ENCODE data around the gene EFCAB6. TPM values are rescaled to one million over a fixed set of nuclear protein-coding genes. Genes with fewer than 3 reads are reported as not detected.

EFCAB6 gene
- total RNA-seq, 1 experiment from 2014 or later: 0.94 TPM

GRCh38 chr22:43818981-43819380 is 6.9 kb upstream of the EFCAB6 start (continued):
- no peak for TF ChIP-seq FOXP4 (CRISPR knock-in tag; IDR thresholded peaks at IDR 0.05)
- TF ChIP-seq, protein P1, sequence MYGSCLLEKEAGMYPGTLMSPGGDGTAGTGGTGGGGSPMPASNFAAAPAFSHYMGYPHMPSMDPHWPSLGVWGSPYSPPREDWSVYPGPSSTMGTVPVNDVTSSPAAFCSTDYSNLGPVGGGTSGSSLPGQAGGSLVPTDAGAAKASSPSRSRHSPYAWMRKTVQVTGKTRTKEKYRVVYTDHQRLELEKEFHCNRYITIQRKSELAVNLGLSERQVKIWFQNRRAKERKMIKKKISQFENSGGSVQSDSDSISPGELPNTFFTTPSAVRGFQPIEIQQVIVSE (CRISPR knock-in tag; IDR thresholded peaks at IDR 0.05; ENCODE audit: borderline replicate concordance): no peak
- no peak for TF ChIP-seq CTCF (IDR thresholded peaks at IDR 0.05)

- Mint-ChIP-seq H3K9me3 (no peaks in the 10 kb centered on the region), H3K36me3 (no peaks in the 10 kb centered on the region), H3K4me3 (no peak overlapping the region), H3K4me1 (peaks cover 27% of the 10 kb centered on the region), H3K27me3 (ENCODE audit: low read depth) (no peaks in the 10 kb centered on the region), H3K27ac (peak overlapping the region; percentile 46; the same call in 1 of the 2 replicates)
- ChIA-PET POLR2A (no interaction called here), CTCF (no interaction called here)
- DNase-seq (ENCODE audit: low spot score) (no peak), ATAC-seq (no peak)
- TF ChIP-seq NFE2L1 (CRISPR knock-in tag; IDR thresholded peaks at IDR 0.05) (no peak), JAZF1 (CRISPR knock-in tag; IDR thresholded peaks at IDR 0.05) (no peak), GTF2I (CRISPR knock-in tag; conservative IDR thresholded peaks at IDR 0.05) (no peak), CTCF (IDR thresholded peaks at IDR 0.05) (no peak), ZMAT4 (CRISPR knock-in tag; IDR thresholded peaks at IDR 0.05) (no peak), ZNF219 (CRISPR knock-in tag; IDR thresholded peaks at IDR 0.05; ENCODE audit: borderline replicate concordance) (no peak), NFYB (CRISPR knock-in tag; conservative IDR thresholded peaks at IDR 0.05; ENCODE audit: low read depth) (no peak), USF1 (CRISPR knock-in tag; IDR thresholded peaks at IDR 0.05) (no peak), ATF6 (CRISPR knock-in tag; IDR thresholded peaks at IDR 0.05) (no peak), ZNF138 (CRISPR knock-in tag; conservative IDR thresholded peaks at IDR 0.05) (no peak), CREB1 (CRISPR knock-in tag; IDR thresholded peaks at IDR 0.05) (no peak), ELF4 (CRISPR knock-in tag; IDR thresholded peaks at IDR 0.05; ENCODE audit: low read depth) (no peak), IRF2 (CRISPR knock-in tag; IDR thresholded peaks at IDR 0.05; ENCODE audit: borderline replicate concordance, low read depth) (no peak), NFATC4 (CRISPR knock-in tag; IDR thresholded peaks at IDR 0.05) (no peak)
- TF ChIP-seq, protein P2, sequence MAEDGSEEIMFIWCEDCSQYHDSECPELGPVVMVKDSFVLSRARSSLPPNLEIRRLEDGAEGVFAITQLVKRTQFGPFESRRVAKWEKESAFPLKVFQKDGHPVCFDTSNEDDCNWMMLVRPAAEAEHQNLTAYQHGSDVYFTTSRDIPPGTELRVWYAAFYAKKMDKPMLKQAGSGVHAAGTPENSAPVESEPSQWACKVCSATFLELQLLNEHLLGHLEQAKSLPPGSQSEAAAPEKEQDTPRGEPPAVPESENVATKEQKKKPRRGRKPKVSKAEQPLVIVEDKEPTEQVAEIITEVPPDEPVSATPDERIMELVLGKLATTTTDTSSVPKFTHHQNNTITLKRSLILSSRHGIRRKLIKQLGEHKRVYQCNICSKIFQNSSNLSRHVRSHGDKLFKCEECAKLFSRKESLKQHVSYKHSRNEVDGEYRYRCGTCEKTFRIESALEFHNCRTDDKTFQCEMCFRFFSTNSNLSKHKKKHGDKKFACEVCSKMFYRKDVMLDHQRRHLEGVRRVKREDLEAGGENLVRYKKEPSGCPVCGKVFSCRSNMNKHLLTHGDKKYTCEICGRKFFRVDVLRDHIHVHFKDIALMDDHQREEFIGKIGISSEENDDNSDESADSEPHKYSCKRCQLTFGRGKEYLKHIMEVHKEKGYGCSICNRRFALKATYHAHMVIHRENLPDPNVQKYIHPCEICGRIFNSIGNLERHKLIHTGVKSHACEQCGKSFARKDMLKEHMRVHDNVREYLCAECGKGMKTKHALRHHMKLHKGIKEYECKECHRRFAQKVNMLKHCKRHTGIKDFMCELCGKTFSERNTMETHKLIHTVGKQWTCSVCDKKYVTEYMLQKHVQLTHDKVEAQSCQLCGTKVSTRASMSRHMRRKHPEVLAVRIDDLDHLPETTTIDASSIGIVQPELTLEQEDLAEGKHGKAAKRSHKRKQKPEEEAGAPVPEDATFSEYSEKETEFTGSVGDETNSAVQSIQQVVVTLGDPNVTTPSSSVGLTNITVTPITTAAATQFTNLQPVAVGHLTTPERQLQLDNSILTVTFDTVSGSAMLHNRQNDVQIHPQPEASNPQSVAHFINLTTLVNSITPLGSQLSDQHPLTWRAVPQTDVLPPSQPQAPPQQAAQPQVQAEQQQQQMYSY (CRISPR knock-in tag; IDR thresholded peaks at IDR 0.05): no peak
- TF ChIP-seq, protein P3, sequence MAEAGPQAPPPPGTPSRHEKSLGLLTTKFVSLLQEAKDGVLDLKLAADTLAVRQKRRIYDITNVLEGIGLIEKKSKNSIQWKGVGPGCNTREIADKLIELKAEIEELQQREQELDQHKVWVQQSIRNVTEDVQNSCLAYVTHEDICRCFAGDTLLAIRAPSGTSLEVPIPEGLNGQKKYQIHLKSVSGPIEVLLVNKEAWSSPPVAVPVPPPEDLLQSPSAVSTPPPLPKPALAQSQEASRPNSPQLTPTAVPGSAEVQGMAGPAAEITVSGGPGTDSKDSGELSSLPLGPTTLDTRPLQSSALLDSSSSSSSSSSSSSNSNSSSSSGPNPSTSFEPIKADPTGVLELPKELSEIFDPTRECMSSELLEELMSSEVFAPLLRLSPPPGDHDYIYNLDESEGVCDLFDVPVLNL (CRISPR knock-in tag; IDR thresholded peaks at IDR 0.05; ENCODE audit: borderline replicate concordance, low read depth): no peak
Measured at GRCh38 chr22:43817402-43817801, 5.3 kb upstream of the EFCAB6 start.
